H1 (cell line): ENCODE measurements around the gene PHF23. TPM values are rescaled to one million over a fixed set of nuclear protein-coding genes. Genes with fewer than 3 reads are reported as not detected.

Source experiments
- CTCF ChIA-PET: fragments of 300-600 bp; sonication (Branson Sonifier 250); formaldehyde crosslinking; loops from one replicate; lab custom pipeline; 2021; ENCODE audit not compliant: partially characterized antibody; lab: Charles Lee
- POLR2A ChIA-PET: fragments of 300-600 bp; sonication (Branson Sonifier 250); formaldehyde crosslinking; loops from one replicate; lab custom pipeline; 2021; ENCODE audit warnings: inconsistent platforms; ENCODE audit not compliant: partially characterized antibody; lab: Charles Lee
- DNase-seq, 2 experiments: peaks; one replicate each; pipeline versions ENCODE4 v3.0.0 to v3.0.0-alpha.2; 2010 to 2022; ENCODE audit warnings: low spot score in 2 of 2, low read depth in 1 of 2, mixed read lengths in 1 of 2
- FAIRE-seq: peaks from 2 replicates; lab custom pipeline; 2011; peaks lifted over from hg19 to GRCh38; lab: Jason Lieb, UNC
- H2AFZ ChIP-seq: 2 replicates; pipeline ENCODE4 v1.8.1; 2012; ENCODE audit warnings: low read length, inconsistent platforms
- H2AK5ac ChIP-seq: 2 replicates; pipeline ENCODE4 v1.6.1; 2013; ENCODE audit warnings: low read depth, low read length
- H2BK120ac ChIP-seq: replicated peaks from 2 replicates; pipeline ENCODE3; 2013; ENCODE audit warnings: low read depth, low read length, inconsistent platforms
- H2BK12ac ChIP-seq: 2 replicates; pipeline ENCODE4 v1.6.1; 2013; ENCODE audit warnings: low read depth, low read length
- H2BK15ac ChIP-seq: 2 replicates; pipeline ENCODE4 v1.6.1; 2013; ENCODE audit warnings: low read length
- H2BK20ac ChIP-seq: 2 replicates; pipeline ENCODE4 v1.6.1; 2013; ENCODE audit warnings: low read length
- H2BK5ac ChIP-seq: 2 replicates; pipeline ENCODE4 v1.6.1; 2013; ENCODE audit warnings: low read depth, low read length
- H3K14ac ChIP-seq: 2 replicates; pipeline ENCODE4 v1.6.1; 2013; ENCODE audit warnings: inconsistent platforms; ENCODE audit not compliant: insufficient read length
- H3K18ac ChIP-seq: 2 replicates; pipeline ENCODE4 v1.6.1; 2013; ENCODE audit warnings: low read length; ENCODE audit errors: extremely low read depth
- H3K23ac ChIP-seq: 2 replicates; pipeline ENCODE4 v1.6.1; 2013; ENCODE audit warnings: inconsistent platforms; ENCODE audit not compliant: insufficient read length
- H3K23me2 ChIP-seq: 2 replicates; pipeline ENCODE4 v1.6.1; 2013; ENCODE audit warnings: low read depth, low read length
- H3K27ac ChIP-seq: 2 replicates; pipeline ENCODE4 v1.6.1; 2011; ENCODE audit warnings: low read depth, low read length, inconsistent platforms
- H3K27me3 ChIP-seq, 4 experiments: replicated peaks in 1 of 4; 1 replicate in 1 of 4; 2 replicates in 3 of 4; pipeline versions ENCODE4 v1.6.1 to v1.8.1; 2011 to 2013; ENCODE audit warnings: low read length in 3 of 4, mild to moderate bottlenecking in 3 of 4, inconsistent platforms in 2 of 4, mixed read lengths in 2 of 4, moderate library complexity in 1 of 4; ENCODE audit not compliant: control insufficient read depth in 3 of 4, insufficient read depth in 3 of 4; ENCODE audit errors: extremely low read depth in 1 of 4
- H3K36me3 ChIP-seq, 4 experiments: 2 replicates each; pipeline versions ENCODE4 v1.6.1 to v1.8.1; 2011 to 2013; ENCODE audit warnings: mild to moderate bottlenecking in 4 of 4, low read length in 3 of 4, moderate library complexity in 2 of 4, control low read depth in 1 of 4, inconsistent platforms in 1 of 4; ENCODE audit not compliant: insufficient read depth in 4 of 4, control insufficient read depth in 2 of 4
- H3K4ac ChIP-seq: replicated peaks from 2 replicates; pipeline ENCODE3; 2013; ENCODE audit warnings: low read length, low read depth, mixed read lengths, inconsistent platforms; ENCODE audit not compliant: insufficient read length
- H3K4me1 ChIP-seq, 4 experiments: replicated peaks in 1 of 4; 1 replicate in 1 of 4; 2 replicates in 3 of 4; pipeline versions ENCODE4 v1.6.1 to v1.8.1; 2011 to 2013; ENCODE audit warnings: low read length in 3 of 4, inconsistent platforms in 2 of 4, mixed read lengths in 1 of 4; ENCODE audit not compliant: insufficient read depth in 4 of 4, control insufficient read depth in 3 of 4
- H3K4me2 ChIP-seq, 2 experiments: 2 replicates each; pipeline versions ENCODE4 v1.6.1 to v1.8.1; 2011 to 2013; ENCODE audit warnings: low read depth in 2 of 2, low read length in 2 of 2, control low read depth in 1 of 2, inconsistent platforms in 1 of 2, mild to moderate bottlenecking in 1 of 2; ENCODE audit not compliant: insufficient read depth in 1 of 2
- H3K4me3 ChIP-seq, 4 experiments: fragments of 200-600, 300-600 bp in 1 of 4; sonication (generic), shearing (Covaris generic), sonication (Bioruptor Twin) in 1 of 4; 2 replicates each; pipeline versions ENCODE4 v1.5.1 to v1.8.1; 2011 to 2016; ENCODE audit warnings: low read length in 4 of 4, low read depth in 3 of 4, control low read depth in 2 of 4, inconsistent platforms in 2 of 4, mild to moderate bottlenecking in 2 of 4, mixed read lengths in 1 of 4, moderate library complexity in 1 of 4; ENCODE audit not compliant: insufficient read depth in 2 of 4; ENCODE audit errors: extremely low read depth in 1 of 4
- H3K56ac ChIP-seq: replicated peaks from 2 replicates; pipeline ENCODE3; 2013; ENCODE audit warnings: low read depth, mild to moderate bottlenecking, mixed read lengths, low read length, inconsistent platforms; ENCODE audit not compliant: insufficient read length
- H3K79me1 ChIP-seq: 2 replicates; pipeline ENCODE4 v1.6.1; 2013; ENCODE audit warnings: low read depth, low read length, control low read depth
- H3K79me2 ChIP-seq, 2 experiments: 2 replicates each; pipeline versions ENCODE4 v1.6.1 to v1.8.1; 2012 to 2013; ENCODE audit warnings: low read length in 2 of 2, mild to moderate bottlenecking in 2 of 2, inconsistent platforms in 1 of 2; ENCODE audit not compliant: insufficient read depth in 2 of 2, control insufficient read depth in 1 of 2
- H3K9ac ChIP-seq, 4 experiments: replicated peaks in 1 of 4; 1 replicate in 1 of 4; 2 replicates in 3 of 4; pipeline versions ENCODE4 v1.6.1 to v1.8.1; 2011 to 2013; ENCODE audit warnings: low read depth in 3 of 4, low read length in 3 of 4, control low read depth in 2 of 4, mild to moderate bottlenecking in 2 of 4, moderate library complexity in 2 of 4, inconsistent platforms in 1 of 4; ENCODE audit errors: extremely low read depth in 1 of 4
- H3K9me3 ChIP-seq, 2 experiments: 2 replicates each; pipeline versions ENCODE4 v1.6.1 to v1.8.1; 2012 to 2013; ENCODE audit warnings: mild to moderate bottlenecking in 2 of 2, moderate library complexity in 2 of 2, control low read depth in 1 of 2, inconsistent platforms in 1 of 2, low read depth in 1 of 2, low read length in 1 of 2, mixed read lengths in 1 of 2; ENCODE audit not compliant: insufficient read depth in 2 of 2
- H4K20me1 ChIP-seq, 2 experiments: replicated peaks in 1 of 2; 2 replicates each; pipeline versions ENCODE3 to v1.8.1; 2011 to 2013; ENCODE audit warnings: inconsistent platforms in 2 of 2, low read length in 2 of 2, mild to moderate bottlenecking in 1 of 2; ENCODE audit not compliant: insufficient read depth in 2 of 2, control insufficient read depth in 1 of 2
- H4K5ac ChIP-seq: 2 replicates; pipeline ENCODE4 v1.6.1; 2013; ENCODE audit warnings: low read length, low read depth, mixed read lengths, inconsistent platforms; ENCODE audit not compliant: insufficient read length
- H4K8ac ChIP-seq: 2 replicates; pipeline ENCODE4 v1.8.0; 2013; ENCODE audit warnings: mild to moderate bottlenecking, moderate library complexity, low read length, inconsistent platforms; ENCODE audit not compliant: insufficient read depth; ENCODE audit errors: extremely low read depth
- H4K91ac ChIP-seq: replicated peaks from 2 replicates; pipeline ENCODE3; 2013; ENCODE audit warnings: low read length, mixed read lengths, inconsistent platforms; ENCODE audit not compliant: insufficient read length
- CBX5 ChIP-seq: fragments of 300-800, 300-1000 bp; sonication (generic); IDR thresholded peaks from 2 replicates; pipeline ENCODE4 v1.7.1; 2016; ENCODE audit warnings: antibody characterized with exemption, low read length, low read depth
- CBX8 ChIP-seq: fragments of 300-800, 300-1000 bp; sonication (generic); IDR thresholded peaks from 2 replicates; pipeline ENCODE4 v1.7.1; 2016; ENCODE audit warnings: low read depth, low read length, borderline replicate concordance
- CREB1 ChIP-seq: IDR thresholded peaks from 2 replicates; pipeline ENCODE4 v1.6.1; 2012; ENCODE audit warnings: inconsistent platforms
- CTBP2 ChIP-seq: IDR thresholded peaks from 2 replicates; pipeline ENCODE4 v1.7.0; 2011; ENCODE audit warnings: borderline replicate concordance, mild to moderate bottlenecking, moderate library complexity, mixed read lengths, low read length; ENCODE audit not compliant: insufficient read depth, insufficient read length
- KDM5A ChIP-seq: fragments of 200-600 bp; IDR thresholded peaks from 2 replicates; pipeline ENCODE4 v1.7.1; 2012; ENCODE audit warnings: mild to moderate bottlenecking, low read length, inconsistent platforms, mixed read lengths
- NRF1 ChIP-seq: IDR thresholded peaks from 2 replicates; pipeline ENCODE4 v1.6.1; 2011; ENCODE audit warnings: mild to moderate bottlenecking, low read depth, low read length, improper control_type of control experiment
- POU5F1 ChIP-seq: IDR thresholded peaks from 2 replicates; pipeline ENCODE4 v1.6.1; 2011; ENCODE audit warnings: low read depth, mild to moderate bottlenecking, low read length, moderate library complexity
- RNF2 ChIP-seq: fragments of 200-900, 300-1000 bp; sonication (generic); IDR thresholded peaks from 2 replicates; pipeline ENCODE4 v1.7.1; 2016; ENCODE audit warnings: borderline replicate concordance, low read depth, mild to moderate bottlenecking, antibody characterized with exemption, low read length; ENCODE audit not compliant: poor library complexity, severe bottlenecking; ENCODE audit errors: missing control alignments
- SP1 ChIP-seq: IDR thresholded peaks from 2 replicates; pipeline ENCODE4 v1.6.1; 2011; ENCODE audit warnings: low read depth, low read length
- WGBS, 2 experiments: shearing (Covaris generic) in 1 of 2; methylation state at CpG; one replicate each; pipeline versions ENCODE4 v1.1.6 to v1.1.7; 2013 to 2015; ENCODE audit warnings: low lambda C conversion rate in 2 of 2, mixed read lengths in 2 of 2, inconsistent platforms in 1 of 2, low coverage in 1 of 2, missing lambda C conversion rate in 1 of 2; ENCODE audit not compliant: insufficient replicate concordance in 2 of 2, insufficient coverage in 1 of 2, insufficient read length in 1 of 2; ENCODE audit errors: extremely low coverage in 1 of 2, missing lambda C conversion rate in 1 of 2; 5-methylcytosine and 5-hydroxymethylcytosine counted together
- polyA plus RNA-seq, 7 experiments: library from polyadenylated mRNA; depleted of rRNA in 3 of 7; stranded (reverse) in 5 of 7; unstranded in 2 of 7; fragments of >200 nt in 5 of 7; fragments of 200-250 nt in 2 of 7; gene quantifications; 1 replicate in 5 of 7; 2 replicates in 1 of 7; 4 replicates in 1 of 7; pipeline versions ENCODE4 v1.2.1 to v1.2.3, GENCODE V29; 2011 to 2013; ENCODE audit warnings: missing spikeins in 2 of 7, mixed read lengths in 2 of 7
- total RNA-seq: library from RNA; stranded (reverse); fragmentation: NEBNext Ultra II Directional; extraction: Animal tissue kit (Norgen Biotek cat#: 25700); gene quantifications from 2 replicates; pipeline ENCODE4 v1.2.1, GENCODE V29; 2021
- TF ChIP-seq, protein P1 (sequence below): IDR thresholded peaks from 2 replicates; pipeline ENCODE4 v1.6.1; 2012; ENCODE audit warnings: inconsistent platforms

The PHF23 gene
- total and polyA plus RNA-seq, 2 of the 8 experiments (the other 6 are each of a cell fraction or from before 2014, with no cell fraction given), result 47.5 to 62.8 TPM

DNA sequence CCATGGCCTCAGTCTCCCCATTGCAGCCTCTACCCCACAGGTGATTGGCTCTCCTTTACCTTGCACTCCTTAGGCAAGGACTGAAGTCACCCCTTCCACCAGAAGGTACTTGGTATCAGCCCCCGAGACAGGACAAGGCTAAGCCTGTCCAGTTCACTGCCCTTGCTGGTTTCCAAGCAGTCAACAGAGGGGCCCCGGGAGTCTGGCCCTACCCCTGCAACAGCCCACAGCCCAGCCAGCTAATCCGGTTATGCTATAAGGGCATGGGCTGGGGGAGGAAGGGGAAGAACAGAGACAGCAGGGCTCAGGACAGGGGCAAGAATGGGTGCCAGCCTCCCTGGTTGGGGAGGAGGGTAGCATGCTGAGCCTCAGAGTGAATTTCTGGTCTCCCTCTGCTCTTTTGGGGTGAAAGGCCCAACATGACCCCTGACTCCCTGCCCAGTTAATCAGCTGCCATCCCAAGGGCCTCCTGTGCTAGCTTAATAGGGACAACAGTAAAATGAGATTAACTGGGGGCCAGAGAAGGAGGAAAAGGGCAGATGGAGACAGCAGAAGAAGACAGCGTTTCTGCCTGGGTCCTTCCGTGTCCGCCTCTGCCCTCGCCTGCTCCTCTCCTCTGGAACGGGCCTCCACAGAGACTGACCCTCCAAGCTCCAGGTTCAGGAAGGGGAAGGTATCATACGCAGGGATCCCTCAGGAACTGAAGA lies 30.4 kb downstream of the PHF23 start:
- H3K27ac ChIP-seq, result peak overlapping the region; percentile 11; the same call in 1 of the 2 replicates
- CTCF ChIA-PET, result interaction anchor here (2.1 to 2.4 kb wide), 2 partner anchors 12 to 31 kb away, joined by 10 read pairs; no protein-coding TSS in a partner anchor
- TF ChIP-seq POU5F1 (no peak), RNF2 (no peak), KDM5A (no peak), CBX8 (no peak), SP1 (no peak), NRF1 (no peak), CREB1 (no peak), CTBP2 (no peak), CBX5 (no peak)
- TF ChIP-seq, protein P1, sequence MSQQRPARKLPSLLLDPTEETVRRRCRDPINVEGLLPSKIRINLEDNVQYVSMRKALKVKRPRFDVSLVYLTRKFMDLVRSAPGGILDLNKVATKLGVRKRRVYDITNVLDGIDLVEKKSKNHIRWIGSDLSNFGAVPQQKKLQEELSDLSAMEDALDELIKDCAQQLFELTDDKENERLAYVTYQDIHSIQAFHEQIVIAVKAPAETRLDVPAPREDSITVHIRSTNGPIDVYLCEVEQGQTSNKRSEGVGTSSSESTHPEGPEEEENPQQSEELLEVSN, result no peak

More for the DNA sequence above, 30.4 kb downstream of the PHF23 start:
- Histone ChIP-seq H3K4me3 (peak overlapping the region in 2 of 4 experiments; percentile 36 to 62; a peak in 3 of 8 replicates), H3K4me1 (peaks cover 8 to 47% (median 34%) of the 10 kb centered on the region in 4 experiments), H3K27me3 (no peaks in the 10 kb centered on the region; a peak in 1 of 7 replicates), H3K56ac (no peak overlapping the region), H2BK120ac (no peak overlapping the region), H3K4me2 (peak overlapping the region; percentile 71 to 91), H3K9me3 (no peaks in the 10 kb centered on the region), H3K79me1 (peaks cover 25% of the 10 kb centered on the region), H4K91ac (peak overlapping the region; percentile 68), H3K79me2 (peaks cover 0 to 61% of the 10 kb centered on the region in 2 experiments; a peak in 2 of 4 replicates), H3K18ac (peak overlapping the region; percentile 96; the same call in 1 of the 2 replicates), H2AK5ac (0 out of 2 replicates have a peak overlapping the region, but pooled peaks have one; percentile 65), H3K14ac (no peak overlapping the region), H2BK12ac (peak overlapping the region; percentile 92; the same call in 1 of the 2 replicates), H2BK15ac (peak overlapping the region; percentile 92), H3K4ac (peak overlapping the region; percentile 79), H4K5ac (peak overlapping the region; percentile 57), H3K23me2 (peaks cover 26% of the 10 kb centered on the region; the same call in 1 of the 2 replicates), H4K20me1 (peaks cover 1 to 15% of the 10 kb centered on the region in 2 experiments), H3K23ac (no peak overlapping the region), H3K36me3 (peaks cover 0 to 3% (median 0%) of the 10 kb centered on the region in 4 experiments; a peak in 2 of 8 replicates), H2BK20ac (peak overlapping the region; percentile 80; the same call in 1 of the 2 replicates), H3K9ac (peak overlapping the region in 2 of 4 experiments; percentile 22 to 28; a peak in 2 of 7 replicates), H2BK5ac (peak overlapping the region; percentile 90; the same call in 1 of the 2 replicates), H2AFZ (no peak overlapping the region), H4K8ac (peak overlapping the region; percentile 54; the same call in 1 of the 2 replicates)
- DNase-seq (no peak), FAIRE-seq (no peak)
- 90% methylated on average over 8 of the region's 9 CpGs; no CpG with 5 or more reads in 1 of the 2 experiments for WGBS, 2 experiments
- POLR2A ChIA-PET, result interaction anchor here (1.0 to 2.5 kb wide), 13 partner anchors 12 to 375 kb away, joined by 3 to 18 read pairs (median 6); partner anchors contain the start of genes ACADVL, DLG4, GABARAP and MPDU1
